ENCODE results near the gene IQCE.

The IQCE gene

DNA sequence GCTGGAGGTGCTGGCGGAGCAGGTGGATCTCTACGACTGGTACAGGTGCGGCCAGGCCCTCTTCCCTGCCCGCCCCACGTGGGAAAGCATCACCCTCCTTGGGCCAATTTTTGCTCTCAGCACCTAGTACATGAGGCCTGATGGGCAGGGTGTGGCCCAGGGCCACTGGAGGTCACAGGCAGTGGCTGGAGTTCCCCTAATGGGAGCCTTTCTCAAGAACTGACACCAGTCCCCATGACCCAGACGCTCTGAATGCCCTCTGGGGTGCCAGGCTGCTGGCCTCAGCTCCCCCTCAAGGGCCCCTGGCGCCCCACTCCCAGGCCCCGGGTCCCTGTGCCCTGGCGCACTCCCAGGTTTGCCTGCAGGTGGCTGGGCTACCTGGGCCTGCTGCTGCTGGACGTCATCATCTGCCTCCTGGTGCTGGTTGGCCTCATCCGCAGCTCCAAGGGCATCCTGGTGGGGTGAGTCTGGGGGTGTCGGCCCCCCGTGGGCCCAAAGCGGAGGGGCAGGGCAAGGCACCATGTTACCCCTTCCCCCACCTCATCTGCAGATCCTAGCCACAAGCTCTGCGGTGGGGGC is 88.9 kb downstream of the IQCE start:
- TF ChIP-seq YY1 (IDR thresholded peaks at IDR 0.05; ENCODE audit: low read depth) (no peak), FOXM1 (IDR thresholded peaks at IDR 0.05; ENCODE audit: borderline replicate concordance, low read depth) (no peak), ZBTB7A (IDR thresholded peaks at IDR 0.05; ENCODE audit: low read depth) (no peak), EP300 (IDR thresholded peaks at IDR 0.05; ENCODE audit: borderline replicate concordance) (no peak), TEAD4 (IDR thresholded peaks at IDR 0.05) (no peak), CEBPB (IDR thresholded peaks at IDR 0.05) (no peak), RAD21 (IDR thresholded peaks at IDR 0.05; ENCODE audit: low read depth) (no peak), EGR1 (IDR thresholded peaks at IDR 0.05) (no peak), NFIC (IDR thresholded peaks at IDR 0.05) (no peak), TCF12 (IDR thresholded peaks at IDR 0.05; ENCODE audit: low read depth) (no peak), CREB1 (IDR thresholded peaks at IDR 0.05; ENCODE audit: low read depth) (no peak), TAF1 (IDR thresholded peaks at IDR 0.05; ENCODE audit: low read depth) (no peak)
- TF ChIP-seq, protein P1, sequence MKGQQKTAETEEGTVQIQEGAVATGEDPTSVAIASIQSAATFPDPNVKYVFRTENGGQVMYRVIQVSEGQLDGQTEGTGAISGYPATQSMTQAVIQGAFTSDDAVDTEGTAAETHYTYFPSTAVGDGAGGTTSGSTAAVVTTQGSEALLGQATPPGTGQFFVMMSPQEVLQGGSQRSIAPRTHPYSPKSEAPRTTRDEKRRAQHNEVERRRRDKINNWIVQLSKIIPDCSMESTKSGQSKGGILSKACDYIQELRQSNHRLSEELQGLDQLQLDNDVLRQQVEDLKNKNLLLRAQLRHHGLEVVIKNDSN (IDR thresholded peaks at IDR 0.05), result no peak
- TF ChIP-seq, protein P2, sequence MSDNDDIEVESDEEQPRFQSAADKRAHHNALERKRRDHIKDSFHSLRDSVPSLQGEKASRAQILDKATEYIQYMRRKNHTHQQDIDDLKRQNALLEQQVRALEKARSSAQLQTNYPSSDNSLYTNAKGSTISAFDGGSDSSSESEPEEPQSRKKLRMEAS (IDR thresholded peaks at IDR 0.05), result no peak
- TF ChIP-seq, protein P3, sequence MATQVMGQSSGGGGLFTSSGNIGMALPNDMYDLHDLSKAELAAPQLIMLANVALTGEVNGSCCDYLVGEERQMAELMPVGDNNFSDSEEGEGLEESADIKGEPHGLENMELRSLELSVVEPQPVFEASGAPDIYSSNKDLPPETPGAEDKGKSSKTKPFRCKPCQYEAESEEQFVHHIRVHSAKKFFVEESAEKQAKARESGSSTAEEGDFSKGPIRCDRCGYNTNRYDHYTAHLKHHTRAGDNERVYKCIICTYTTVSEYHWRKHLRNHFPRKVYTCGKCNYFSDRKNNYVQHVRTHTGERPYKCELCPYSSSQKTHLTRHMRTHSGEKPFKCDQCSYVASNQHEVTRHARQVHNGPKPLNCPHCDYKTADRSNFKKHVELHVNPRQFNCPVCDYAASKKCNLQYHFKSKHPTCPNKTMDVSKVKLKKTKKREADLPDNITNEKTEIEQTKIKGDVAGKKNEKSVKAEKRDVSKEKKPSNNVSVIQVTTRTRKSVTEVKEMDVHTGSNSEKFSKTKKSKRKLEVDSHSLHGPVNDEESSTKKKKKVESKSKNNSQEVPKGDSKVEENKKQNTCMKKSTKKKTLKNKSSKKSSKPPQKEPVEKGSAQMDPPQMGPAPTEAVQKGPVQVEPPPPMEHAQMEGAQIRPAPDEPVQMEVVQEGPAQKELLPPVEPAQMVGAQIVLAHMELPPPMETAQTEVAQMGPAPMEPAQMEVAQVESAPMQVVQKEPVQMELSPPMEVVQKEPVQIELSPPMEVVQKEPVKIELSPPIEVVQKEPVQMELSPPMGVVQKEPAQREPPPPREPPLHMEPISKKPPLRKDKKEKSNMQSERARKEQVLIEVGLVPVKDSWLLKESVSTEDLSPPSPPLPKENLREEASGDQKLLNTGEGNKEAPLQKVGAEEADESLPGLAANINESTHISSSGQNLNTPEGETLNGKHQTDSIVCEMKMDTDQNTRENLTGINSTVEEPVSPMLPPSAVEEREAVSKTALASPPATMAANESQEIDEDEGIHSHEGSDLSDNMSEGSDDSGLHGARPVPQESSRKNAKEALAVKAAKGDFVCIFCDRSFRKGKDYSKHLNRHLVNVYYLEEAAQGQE (IDR thresholded peaks at IDR 0.05; ENCODE audit: low read depth), result no peak

DNA sequence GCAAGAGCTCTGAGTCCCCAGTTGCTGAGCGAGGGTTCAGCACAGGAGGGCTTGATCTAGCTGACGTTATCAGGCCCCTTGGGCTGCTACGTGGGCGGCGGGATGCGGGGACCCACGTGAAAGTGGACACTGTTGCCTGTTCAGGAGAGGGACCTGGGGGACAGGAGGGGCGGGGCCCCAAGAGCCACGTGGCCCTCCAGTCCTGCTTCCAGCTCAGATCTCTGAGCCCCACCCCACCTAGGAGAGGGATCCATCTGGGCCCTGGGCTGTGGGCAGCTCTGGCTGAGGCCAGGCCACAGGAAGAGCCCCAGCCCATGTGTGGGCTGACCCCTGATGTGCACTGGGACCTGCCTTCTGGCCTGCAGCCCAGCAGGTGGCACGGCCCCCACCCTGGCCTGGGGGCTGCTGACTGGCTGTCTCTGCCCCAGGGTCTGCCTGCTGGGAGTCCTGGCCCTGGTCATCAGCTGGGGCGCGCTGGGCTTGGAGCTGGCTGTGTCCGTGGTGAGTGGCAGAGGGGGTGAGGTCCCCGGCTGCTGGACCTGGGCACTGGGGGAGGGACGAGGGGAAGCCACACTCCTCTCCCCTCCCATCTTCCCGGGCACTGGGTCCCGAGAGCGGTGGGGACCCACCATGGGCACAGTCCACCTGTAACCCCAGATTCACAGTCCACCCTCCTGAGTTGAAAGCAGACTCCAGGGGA is 90.5 kb downstream of the IQCE start:
- TF ChIP-seq TAF1 (IDR thresholded peaks at IDR 0.05; ENCODE audit: low read depth), result no peak
- no peak for TF ChIP-seq EGR1 (IDR thresholded peaks at IDR 0.05)
- no peak for TF ChIP-seq YY1 (IDR thresholded peaks at IDR 0.05; ENCODE audit: low read depth)
- no peak for TF ChIP-seq EP300 (IDR thresholded peaks at IDR 0.05; ENCODE audit: borderline replicate concordance)
- TF ChIP-seq NFIC (IDR thresholded peaks at IDR 0.05), result no peak
- TF ChIP-seq TCF12 (IDR thresholded peaks at IDR 0.05; ENCODE audit: low read depth), result no peak
- no peak for TF ChIP-seq FOXM1 (IDR thresholded peaks at IDR 0.05; ENCODE audit: borderline replicate concordance, low read depth)
- TF ChIP-seq, protein P3 (IDR thresholded peaks at IDR 0.05; ENCODE audit: low read depth), result no peak
- TF ChIP-seq CEBPB (IDR thresholded peaks at IDR 0.05), result no peak
- TF ChIP-seq, protein P1 (IDR thresholded peaks at IDR 0.05), result no peak
- TF ChIP-seq TEAD4 (IDR thresholded peaks at IDR 0.05), result no peak
- TF ChIP-seq, protein P2 (IDR thresholded peaks at IDR 0.05), result no peak
- no peak for TF ChIP-seq CREB1 (IDR thresholded peaks at IDR 0.05; ENCODE audit: low read depth)
- no peak for TF ChIP-seq ZBTB7A (IDR thresholded peaks at IDR 0.05; ENCODE audit: low read depth)

DNA sequence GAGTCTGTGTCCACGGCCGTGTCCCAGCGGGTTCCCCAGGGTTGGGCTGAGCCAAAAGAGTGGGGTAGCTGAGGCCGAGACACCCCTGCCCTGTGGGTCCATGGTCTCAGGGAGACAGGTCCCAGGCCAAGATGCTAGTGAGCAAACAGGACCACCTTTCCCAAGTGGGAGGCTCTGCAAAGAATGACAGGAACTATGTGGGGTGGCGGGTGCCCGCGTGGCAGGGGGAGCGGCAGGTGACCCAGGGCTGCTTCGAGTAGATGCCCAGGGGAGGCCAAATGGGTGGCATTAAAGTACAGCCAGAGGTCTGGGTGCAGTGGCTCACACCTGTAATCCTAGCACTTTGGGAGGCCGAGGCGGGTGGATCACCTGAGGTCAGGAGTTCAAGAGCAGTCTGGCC is 91.2 kb downstream of the IQCE start:
- TF ChIP-seq, protein P1 (IDR thresholded peaks at IDR 0.05), result no peak
- no peak for TF ChIP-seq RAD21 (IDR thresholded peaks at IDR 0.05; ENCODE audit: low read depth)
- TF ChIP-seq, protein P2 (IDR thresholded peaks at IDR 0.05), result no peak

DNA sequence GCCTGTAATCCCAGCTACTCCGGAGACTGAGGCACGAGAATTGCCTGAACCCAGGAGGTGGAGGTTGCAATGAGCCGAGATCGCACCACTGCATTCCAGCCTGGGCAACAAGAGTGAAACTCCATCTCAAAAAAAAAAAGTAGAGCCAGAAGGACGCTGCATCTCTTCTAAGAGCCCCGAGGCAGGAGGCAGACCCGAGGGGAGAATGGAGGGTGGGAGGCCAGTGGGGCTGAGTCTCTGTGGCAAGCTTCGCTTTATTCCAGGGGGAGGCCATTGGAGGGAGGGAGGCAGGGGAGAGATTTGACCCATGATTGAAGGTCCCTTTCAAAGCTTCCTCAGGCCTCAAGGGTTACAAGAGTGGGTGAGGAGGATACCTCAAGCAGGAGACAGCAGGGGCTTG is 91.7 kb downstream of the IQCE start:
- TF ChIP-seq NFIC (IDR thresholded peaks at IDR 0.05) (no peak), CEBPB (IDR thresholded peaks at IDR 0.05) (no peak), TEAD4 (IDR thresholded peaks at IDR 0.05) (no peak)
- TF ChIP-seq, protein P1 (IDR thresholded peaks at IDR 0.05), result no peak

DNA sequence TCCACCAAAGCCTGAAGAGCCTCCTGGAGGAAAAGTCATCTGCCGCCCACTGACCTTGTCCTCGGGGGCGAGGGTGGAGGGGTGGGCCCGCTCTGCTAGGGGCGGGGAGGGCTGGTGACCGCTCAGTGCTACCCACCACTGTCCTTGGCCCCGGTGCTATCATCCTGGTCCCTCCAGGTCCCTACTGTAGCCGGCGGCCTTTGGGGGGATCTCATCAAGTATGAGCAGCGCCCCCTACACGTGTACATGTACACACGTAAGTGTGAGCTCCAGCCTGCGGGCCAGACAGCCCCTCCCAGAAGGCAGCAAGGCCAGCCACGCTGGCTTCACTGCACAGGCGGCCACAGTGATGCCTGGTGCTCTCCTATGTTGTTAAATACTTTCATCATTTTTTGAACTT is 92.6 kb downstream of the IQCE start:
- no peak for TF ChIP-seq FOXM1 (IDR thresholded peaks at IDR 0.05; ENCODE audit: borderline replicate concordance, low read depth)
- TF ChIP-seq EGR1 (IDR thresholded peaks at IDR 0.05), result no peak
- TF ChIP-seq, protein P2 (IDR thresholded peaks at IDR 0.05), result no peak
- TF ChIP-seq TAF1 (IDR thresholded peaks at IDR 0.05; ENCODE audit: low read depth), result no peak
- no peak for TF ChIP-seq CREB1 (IDR thresholded peaks at IDR 0.05; ENCODE audit: low read depth)
- TF ChIP-seq, protein P1 (IDR thresholded peaks at IDR 0.05), result no peak
- no peak for TF ChIP-seq NFIC (IDR thresholded peaks at IDR 0.05)
- TF ChIP-seq, protein P3 (IDR thresholded peaks at IDR 0.05; ENCODE audit: low read depth), result no peak
- no peak for TF ChIP-seq TEAD4 (IDR thresholded peaks at IDR 0.05)
- TF ChIP-seq ZBTB7A (IDR thresholded peaks at IDR 0.05; ENCODE audit: low read depth), result no peak
- no peak for TF ChIP-seq YY1 (IDR thresholded peaks at IDR 0.05; ENCODE audit: low read depth)
- no peak for TF ChIP-seq TCF12 (IDR thresholded peaks at IDR 0.05; ENCODE audit: low read depth)
- no peak for TF ChIP-seq EP300 (IDR thresholded peaks at IDR 0.05; ENCODE audit: borderline replicate concordance)
- no peak for TF ChIP-seq RAD21 (IDR thresholded peaks at IDR 0.05; ENCODE audit: low read depth)
- TF ChIP-seq CEBPB (IDR thresholded peaks at IDR 0.05), result no peak
